ENCODE measurements around the gene PAX5. TPM values are rescaled to one million over a fixed set of nuclear protein-coding genes. Genes with fewer than 3 reads are reported as not detected.

PAX5 gene
- 0.01 TPM in 2 of 5 replicates, not detected in the others for total RNA-seq (2022; extraction: Qiagen RNA extraction; ENCODE audit: low read depth)

DNA sequence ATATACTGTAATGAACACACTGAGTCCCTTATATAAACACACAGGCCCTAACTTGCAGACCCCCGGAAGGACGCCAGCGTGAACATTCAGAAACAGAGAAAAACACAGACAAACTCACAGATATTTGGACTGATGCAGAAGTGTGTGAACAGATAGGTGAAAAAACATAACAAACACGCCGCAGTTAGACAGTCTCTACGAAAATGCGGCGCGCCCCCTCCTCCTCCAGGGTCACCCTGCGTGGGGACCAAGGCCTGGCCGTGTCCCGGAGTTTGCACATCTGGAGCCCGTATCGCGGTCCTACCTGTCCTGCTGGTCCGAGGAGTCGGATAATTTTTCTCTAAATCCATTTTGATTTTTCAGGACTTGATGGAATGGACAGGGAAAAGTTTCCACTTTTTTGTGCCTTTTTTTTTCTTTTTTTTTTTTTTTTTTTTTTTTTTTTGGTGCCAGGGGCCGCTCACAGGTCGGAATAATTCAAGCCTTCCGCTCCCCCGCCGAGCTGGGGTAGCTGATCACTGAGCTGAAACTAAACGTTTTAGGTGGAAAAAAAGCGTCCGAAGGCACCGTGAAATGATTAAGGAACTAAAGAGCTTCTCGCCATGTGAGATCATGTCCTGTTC, at the start of gene PAX5:
Gene PAX5, minus strand, starts transcription at position 587 of the 623 bp plus-strand sequence. Its CDS starts 237 bp downstream, at position 350.

Other genes with a start within 250 kb of the PAX5 start
- gene ZCCHC7, start 86.3 kb upstream of the PAX5 start, total RNA-seq (2022; extraction: Qiagen RNA extraction; ENCODE audit: low read depth), result 8.1 to 13.3 TPM (median 12.1 TPM) in 5 replicates

All from A549 treated with GW870086 at 1 μM for 4 hours (cell line).